ENCODE measurements around the gene NEUROG1. TPM values are rescaled to one million over a fixed set of nuclear protein-coding genes. Genes with fewer than 3 reads are reported as not detected.

NEUROG1 gene
- total and polyA plus RNA-seq, 2 experiments from 2014 or later: 0.16 TPM; not detected in 1

DNA sequence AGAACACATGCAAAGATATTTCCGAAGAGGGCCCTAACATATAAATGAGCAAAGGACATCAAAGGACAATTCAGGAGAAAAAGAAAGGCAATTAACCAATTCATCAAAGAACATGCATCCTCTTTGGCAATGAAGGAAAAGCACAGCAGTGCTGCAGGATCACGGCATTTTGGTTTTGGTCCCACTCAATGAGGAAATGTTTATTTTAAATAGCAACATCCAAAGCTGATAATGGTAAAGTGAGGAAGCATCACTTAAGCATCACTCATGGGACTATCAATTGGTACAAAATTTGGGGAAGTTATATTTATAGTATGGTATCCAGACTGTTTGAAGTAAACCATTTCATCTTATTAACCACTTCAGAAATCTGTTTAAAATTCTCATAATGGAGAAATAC, 48.5 kb upstream of the NEUROG1 start (continued):
- TF ChIP-seq REST (IDR thresholded peaks at IDR 0.05; ENCODE audit: unreplicated experiment): no peak
- TF ChIP-seq, protein P1, sequence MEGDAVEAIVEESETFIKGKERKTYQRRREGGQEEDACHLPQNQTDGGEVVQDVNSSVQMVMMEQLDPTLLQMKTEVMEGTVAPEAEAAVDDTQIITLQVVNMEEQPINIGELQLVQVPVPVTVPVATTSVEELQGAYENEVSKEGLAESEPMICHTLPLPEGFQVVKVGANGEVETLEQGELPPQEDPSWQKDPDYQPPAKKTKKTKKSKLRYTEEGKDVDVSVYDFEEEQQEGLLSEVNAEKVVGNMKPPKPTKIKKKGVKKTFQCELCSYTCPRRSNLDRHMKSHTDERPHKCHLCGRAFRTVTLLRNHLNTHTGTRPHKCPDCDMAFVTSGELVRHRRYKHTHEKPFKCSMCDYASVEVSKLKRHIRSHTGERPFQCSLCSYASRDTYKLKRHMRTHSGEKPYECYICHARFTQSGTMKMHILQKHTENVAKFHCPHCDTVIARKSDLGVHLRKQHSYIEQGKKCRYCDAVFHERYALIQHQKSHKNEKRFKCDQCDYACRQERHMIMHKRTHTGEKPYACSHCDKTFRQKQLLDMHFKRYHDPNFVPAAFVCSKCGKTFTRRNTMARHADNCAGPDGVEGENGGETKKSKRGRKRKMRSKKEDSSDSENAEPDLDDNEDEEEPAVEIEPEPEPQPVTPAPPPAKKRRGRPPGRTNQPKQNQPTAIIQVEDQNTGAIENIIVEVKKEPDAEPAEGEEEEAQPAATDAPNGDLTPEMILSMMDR (conservative IDR thresholded peaks at IDR 0.05; ENCODE audit: low read depth in 2 of 2): no peak
- no peak for TF ChIP-seq POLR2AphosphoS5 (IDR thresholded peaks at IDR 0.05; ENCODE audit: low read depth)
- no peak for TF ChIP-seq NANOG (IDR thresholded peaks at IDR 0.05; ENCODE audit: borderline replicate concordance)
- no peak for TF ChIP-seq JUNB (IDR thresholded peaks at IDR 0.05; ENCODE audit: unreplicated experiment)

- no peak overlapping the region for H3K4me3 Mint-ChIP-seq
- DNase-seq (ENCODE audit: low spot score) (no peak), ATAC-seq (no peak)
- Histone ChIP-seq H3K4me2 (no peak overlapping the region), H4K20me1 (replicated peaks; ENCODE audit: insufficient read depth) (no peaks in the 10 kb centered on the region), H2AFZ (no peak overlapping the region), H3K9me2 (ENCODE audit: insufficient read depth) (no peaks in the 10 kb centered on the region), H3F3A (replicated peaks; ENCODE audit: low read depth) (no peaks in the 10 kb centered on the region), H3K4me1 (ENCODE audit: insufficient read depth) (peaks cover 12% of the 10 kb centered on the region), H3K27ac (ENCODE audit: low read depth) (no peak overlapping the region), H3K4me3 (no peak overlapping the region), H3K79me2 (replicated peaks; ENCODE audit: insufficient read depth) (no peaks in the 10 kb centered on the region), H3K36me3 (ENCODE audit: insufficient read depth) (no peaks in the 10 kb centered on the region), H3K27me3 (ENCODE audit: insufficient read depth) (peaks cover 45% of the 10 kb centered on the region)
- H3K27me3 Mint-ChIP-seq (ENCODE audit: insufficient read depth, low read depth, poor library complexity): peaks cover 38% of the 10 kb centered on the region
- no peaks in the 10 kb centered on the region for H3K9me3 Mint-ChIP-seq
- no peaks in the 10 kb centered on the region for H3K36me3 Mint-ChIP-seq (ENCODE audit: low read depth)
- H3K27ac Mint-ChIP-seq: no peak overlapping the region
- peaks cover 16% of the 10 kb centered on the region for H3K4me1 Mint-ChIP-seq
- TF ChIP-seq EZH2phosphoT487 (IDR thresholded peaks at IDR 0.05; ENCODE audit: unreplicated experiment): no peak
- no peak for TF ChIP-seq ZNF331 (CRISPR knock-in tag; IDR thresholded peaks at IDR 0.05; ENCODE audit: low read depth)
- TF ChIP-seq ETS1 (IDR thresholded peaks at IDR 0.05): no peak
- no peak for TF ChIP-seq ZNF114 (CRISPR knock-in tag; IDR thresholded peaks at IDR 0.05)
- no peak for TF ChIP-seq JUNB (IDR thresholded peaks at IDR 0.05; ENCODE audit: unreplicated experiment)
- no peak for TF ChIP-seq NANOG (IDR thresholded peaks at IDR 0.05; ENCODE audit: borderline replicate concordance)
- TF ChIP-seq, protein P1 (conservative IDR thresholded peaks at IDR 0.05; ENCODE audit: low read depth in 2 of 2): no peak
- TF ChIP-seq CREB1 (CRISPR knock-in tag; IDR thresholded peaks at IDR 0.05; ENCODE audit: low read depth): no peak
- TF ChIP-seq POLR2AphosphoS5 (IDR thresholded peaks at IDR 0.05; ENCODE audit: low read depth): no peak
Observed at GRCh38 chr5:135582099-135582781, 46.5 kb upstream of the NEUROG1 start.
